C4-2B (cell line): ENCODE measurements around the gene ELN.
"Not testable (repeated sequence)": the region's sequence is repeated elsewhere in the genome, so short reads cannot be mapped to it uniquely, and the experiment has no call there.

Source experiments
- H3K27ac ChIP-seq: fragments of 450-650 bp; 2 replicates; pipeline ENCODE4 v1.5.1; 2017
- CTCF ChIP-seq: fragments of 450-650 bp; conservative IDR thresholded peaks from 2 replicates; pipeline ENCODE4 v1.5.1; 2017; ENCODE audit warnings: mild to moderate bottlenecking
- ZFX ChIP-seq: fragments of 450-650 bp; IDR thresholded peaks from 2 replicates; pipeline ENCODE4 v1.6.1; 2017

The ELN gene

GRCh38 chr7:74043523-74043951, 15.6 kb downstream of the ELN start:
- peak overlapping the region; percentile 61 for H3K27ac ChIP-seq
- no peak for TF ChIP-seq CTCF
- TF ChIP-seq ZFX, result no peak

GRCh38 chr7:74044366-74045350, 16.7 kb downstream of the ELN start:
- TF ChIP-seq CTCF (no peak), ZFX (no peak)
- H3K27ac ChIP-seq, result no peak overlapping the region

GRCh38 chr7:74046581-74046980, 18.6 kb downstream of the ELN start:
- not testable (repeated sequence) for H3K27ac ChIP-seq

GRCh38 chr7:74047804-74048380, 19.9 kb downstream of the ELN start:
- no peak overlapping the region for H3K27ac ChIP-seq
- TF ChIP-seq CTCF (no peak), ZFX (no peak)

GRCh38 chr7:74048999-74049599, 21.1 kb downstream of the ELN start:
- no peak for TF ChIP-seq CTCF
- no peak for TF ChIP-seq ZFX
- no peak overlapping the region for H3K27ac ChIP-seq

GRCh38 chr7:74049997-74050798, 22.2 kb downstream of the ELN start:
- no peak for TF ChIP-seq ZFX
- TF ChIP-seq CTCF, result no peak
- no peak overlapping the region for H3K27ac ChIP-seq

GRCh38 chr7:74051193-74051592, 23.2 kb downstream of the ELN start:
- TF ChIP-seq CTCF (no peak), ZFX (no peak)
- H3K27ac ChIP-seq, result no peak overlapping the region
